GM21576 (cell line): ENCODE results near the gene PEAR1.

Experiments
- ATAC-seq: cut with Tn5 transposase; IDR thresholded peaks from one replicate; pipeline ENCODE4 v1.9.1; 2021; ENCODE audit warnings: mild to moderate bottlenecking, moderate library complexity; ENCODE audit not compliant: unreplicated experiment

The PEAR1 gene

GRCh38 chr1:156899956-156900718, 6.6 kb downstream of the PEAR1 start:
- no peak for ATAC-seq

GRCh38 chr1:156900896-156901589, 7.5 kb downstream of the PEAR1 start:
- ATAC-seq = no peak

- no peak for ATAC-seq
These were observed 8.0 kb downstream of the PEAR1 start for GRCh38 chr1:156901590-156901900.

DNA sequence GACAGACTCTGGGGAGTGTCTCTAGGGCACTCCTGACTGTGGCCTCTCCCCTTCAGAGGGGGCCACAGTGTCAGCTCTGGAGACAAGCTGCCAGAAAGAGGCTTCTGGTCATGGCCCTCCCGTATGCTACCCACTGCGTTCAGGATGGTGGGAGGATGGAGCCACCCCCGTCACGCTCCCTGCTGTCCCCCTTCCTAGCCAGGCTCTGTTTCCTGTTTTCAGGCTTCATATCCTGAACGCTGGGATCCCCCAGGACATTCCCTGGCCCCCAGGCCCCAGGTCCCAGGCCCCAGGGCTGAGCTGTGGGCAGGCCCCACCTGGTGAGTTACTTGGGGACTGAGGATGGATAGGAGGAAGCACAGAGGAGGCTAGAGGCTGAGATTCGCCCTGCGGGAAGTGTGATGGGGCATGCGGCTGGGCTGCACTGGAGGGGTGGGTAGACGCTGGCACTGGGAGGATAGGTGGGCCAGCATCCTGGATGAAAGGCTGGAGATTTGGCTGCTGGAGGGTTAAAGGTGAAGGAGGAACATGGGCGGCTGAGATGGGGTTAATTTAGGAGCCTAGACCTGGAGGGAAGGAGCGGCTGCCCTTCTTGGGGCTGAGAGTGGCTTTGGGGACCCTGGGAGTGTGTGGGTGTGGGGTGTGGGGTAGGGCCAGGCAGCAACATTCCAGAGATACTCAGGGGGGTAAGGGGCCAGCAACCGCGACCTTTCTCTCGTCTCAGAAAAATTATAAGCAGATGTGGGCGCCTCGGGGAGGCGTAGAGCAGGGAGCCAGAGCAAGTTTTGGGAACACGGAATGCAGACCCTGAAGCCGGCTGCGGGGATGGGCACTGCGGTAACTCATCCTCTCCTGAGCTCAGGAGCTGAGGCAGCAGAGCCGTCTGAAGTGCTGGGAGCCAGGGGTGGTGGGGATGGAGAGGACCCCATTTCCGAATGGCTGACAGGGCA, 8.7 kb downstream of the PEAR1 start:
- ATAC-seq = no peak

DNA sequence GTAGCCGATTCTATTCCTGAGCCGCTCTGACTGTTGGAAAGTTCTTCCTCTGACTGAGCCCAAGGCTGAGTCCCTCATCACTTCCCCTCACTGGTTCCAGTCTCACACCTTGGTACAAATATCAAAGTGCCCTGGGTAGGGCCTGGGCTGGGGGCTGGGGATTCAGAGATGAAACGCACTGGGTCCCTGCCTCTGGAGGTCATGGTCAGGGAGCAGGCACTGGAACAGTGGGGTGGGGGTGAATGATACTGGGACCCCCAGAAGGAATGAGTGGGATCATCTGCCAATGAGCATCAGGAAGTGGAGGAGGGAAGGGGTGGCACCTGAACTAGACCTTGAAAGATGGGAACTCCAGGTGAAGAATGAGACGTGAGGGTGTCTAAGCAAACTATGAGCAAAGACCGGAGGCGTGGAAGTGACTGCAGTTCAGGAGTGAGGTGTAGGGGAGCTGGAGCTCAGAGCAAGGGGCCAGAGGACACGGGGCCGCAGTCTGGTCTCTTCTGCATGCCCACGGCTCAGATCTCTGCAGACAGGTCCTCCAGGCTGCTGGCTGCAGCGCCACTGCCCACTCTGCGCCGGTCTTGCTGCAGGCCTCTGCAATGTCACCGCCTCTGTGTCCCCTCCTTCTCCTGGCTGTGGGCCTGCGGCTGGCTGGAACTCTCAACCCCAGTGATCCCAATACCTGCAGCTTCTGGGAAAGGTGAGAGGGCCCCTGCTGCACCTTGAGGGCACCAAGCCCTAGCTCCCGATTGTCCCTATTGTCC, 10.0 kb downstream of the PEAR1 start:
- ATAC-seq = no peak

DNA sequence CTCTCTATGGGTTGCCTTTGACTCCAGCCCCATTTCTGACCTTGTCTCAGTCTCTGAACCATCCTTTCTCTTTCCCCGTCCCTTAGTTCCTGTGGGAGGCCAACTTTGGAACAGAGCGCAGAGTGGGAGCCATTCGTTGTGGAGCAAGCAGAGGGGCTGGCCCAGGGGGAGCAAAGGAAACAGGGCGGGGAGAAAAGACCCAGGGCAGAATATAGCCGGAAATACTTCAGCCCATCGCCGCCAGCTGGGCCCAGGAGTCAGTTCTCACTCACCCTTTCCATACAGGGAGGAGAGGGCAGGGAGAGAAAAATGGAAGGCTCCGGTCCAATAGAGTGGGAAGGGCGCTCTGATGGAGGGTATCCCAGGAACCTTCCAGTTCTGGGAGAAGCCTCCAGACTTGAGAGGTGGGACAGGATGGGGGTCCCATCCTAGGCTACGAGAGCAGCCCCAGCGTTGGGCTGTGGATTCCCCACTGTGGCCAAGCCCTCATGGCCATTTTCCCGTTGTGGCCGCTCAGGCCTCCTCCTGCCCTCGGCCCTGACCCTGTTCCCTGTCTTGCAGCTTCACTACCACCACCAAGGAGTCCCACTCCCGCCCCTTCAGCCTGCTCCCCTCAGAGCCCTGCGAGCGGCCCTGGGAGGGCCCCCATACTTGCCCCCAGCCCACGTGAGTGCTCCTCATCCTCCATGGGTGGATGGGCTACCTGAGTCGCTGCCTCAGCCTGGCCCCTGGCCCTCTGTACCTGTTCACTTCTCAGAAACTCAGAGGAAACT, 10.9 kb downstream of the PEAR1 start:
- no peak for ATAC-seq

GRCh38 chr1:156905176-156905575, 11.7 kb downstream of the PEAR1 start:
- ATAC-seq = no peak

DNA sequence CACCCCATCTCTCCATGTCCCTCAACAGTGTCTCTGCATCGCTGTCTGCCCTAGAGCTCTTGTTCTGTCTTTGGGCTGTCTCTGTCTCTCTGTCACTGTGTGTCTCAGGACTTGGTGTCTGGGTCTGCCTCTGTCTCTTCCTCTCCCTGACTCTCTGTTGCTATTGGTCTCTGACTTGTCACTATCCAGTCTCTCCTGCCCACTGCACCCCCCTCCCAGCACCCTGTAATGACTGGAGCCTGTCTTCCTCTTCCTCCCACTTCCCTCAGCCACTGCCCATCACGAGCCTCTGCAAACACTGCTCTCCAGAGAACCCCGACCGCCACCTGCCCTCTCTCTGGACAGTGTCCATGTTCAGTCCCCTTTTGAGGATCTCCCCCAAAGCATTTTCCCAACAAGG, 12.1 kb downstream of the PEAR1 start:
- no peak for ATAC-seq

DNA sequence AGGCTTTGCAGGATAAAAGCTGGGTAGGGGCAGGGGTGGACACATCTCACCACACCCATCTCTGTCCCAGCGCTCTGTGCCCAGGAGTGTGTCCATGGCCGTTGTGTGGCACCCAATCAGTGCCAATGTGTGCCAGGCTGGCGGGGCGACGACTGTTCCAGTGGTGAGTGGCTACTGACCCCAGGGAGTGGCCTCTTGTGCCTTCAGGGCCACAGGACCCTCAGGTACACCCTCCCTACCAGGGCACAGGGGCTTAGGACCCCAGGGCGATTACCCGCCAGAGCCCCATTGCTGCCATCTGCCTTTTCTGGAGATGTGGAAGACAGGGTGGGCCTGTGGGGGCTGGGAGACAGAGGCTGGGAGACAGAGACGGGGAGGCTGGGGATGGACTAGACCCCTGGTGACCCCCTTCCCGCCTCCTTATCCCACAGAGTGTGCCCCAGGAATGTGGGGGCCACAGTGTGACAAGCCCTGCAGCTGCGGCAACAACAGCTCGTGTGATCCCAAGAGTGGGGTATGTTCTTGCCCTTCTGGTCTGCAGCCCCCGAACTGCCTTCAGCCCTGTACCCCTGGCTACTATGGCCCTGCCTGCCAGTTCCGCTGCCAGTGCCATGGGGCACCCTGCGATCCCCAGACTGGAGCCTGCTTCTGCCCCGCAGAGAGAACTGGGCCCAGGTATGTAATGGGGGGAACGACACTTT, 12.8 kb downstream of the PEAR1 start:
- ATAC-seq = no peak

DNA sequence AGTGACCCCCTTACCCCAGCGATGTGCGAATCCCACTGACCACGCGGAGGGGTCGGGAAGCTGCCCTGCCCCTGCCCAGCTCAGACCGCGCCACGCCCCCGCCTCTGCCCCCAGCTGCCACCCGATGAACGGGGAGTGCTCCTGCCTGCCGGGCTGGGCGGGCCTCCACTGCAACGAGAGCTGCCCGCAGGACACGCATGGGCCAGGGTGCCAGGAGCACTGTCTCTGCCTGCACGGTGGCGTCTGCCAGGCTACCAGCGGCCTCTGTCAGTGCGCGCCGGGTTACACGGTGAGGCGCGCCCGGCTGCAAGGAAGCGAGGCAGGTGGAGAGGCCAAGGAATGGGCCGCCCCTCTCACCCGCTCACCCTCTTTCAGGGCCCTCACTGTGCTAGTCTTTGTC, 15.0 kb downstream of the PEAR1 start:
- ATAC-seq = no peak

GRCh38 chr1:156908955-156909354, 15.4 kb downstream of the PEAR1 start:
- no peak for ATAC-seq

GRCh38 chr1:156909671-156910070, 16.2 kb downstream of the PEAR1 start:
- no peak for ATAC-seq

DNA sequence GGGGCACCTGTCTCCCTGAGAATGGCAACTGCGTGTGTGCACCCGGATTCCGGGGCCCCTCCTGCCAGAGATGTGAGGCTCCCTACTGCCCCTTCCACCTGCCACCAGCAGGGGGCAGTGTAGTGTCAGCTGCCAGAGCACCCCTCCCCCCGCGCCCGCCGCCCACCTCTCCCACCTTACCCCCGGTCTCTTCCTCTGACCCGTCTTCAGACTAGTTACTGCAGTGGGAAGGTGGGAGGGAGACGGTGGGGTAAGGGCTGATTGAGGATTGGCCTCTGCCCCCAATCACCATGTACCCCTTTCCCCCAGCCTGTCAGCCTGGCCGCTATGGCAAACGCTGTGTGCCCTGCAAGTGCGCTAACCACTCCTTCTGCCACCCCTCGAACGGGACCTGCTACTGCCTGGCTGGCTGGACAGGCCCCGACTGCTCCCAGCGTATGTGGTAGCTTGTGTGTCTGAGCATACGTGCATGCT, 16.8 kb downstream of the PEAR1 start:
- ATAC-seq = no peak

GRCh38 chr1:156911577-156912298, 18.2 kb downstream of the PEAR1 start:
- ATAC-seq = no peak

GRCh38 chr1:156912310-156912709, 18.8 kb downstream of the PEAR1 start:
- ATAC-seq = no peak

DNA sequence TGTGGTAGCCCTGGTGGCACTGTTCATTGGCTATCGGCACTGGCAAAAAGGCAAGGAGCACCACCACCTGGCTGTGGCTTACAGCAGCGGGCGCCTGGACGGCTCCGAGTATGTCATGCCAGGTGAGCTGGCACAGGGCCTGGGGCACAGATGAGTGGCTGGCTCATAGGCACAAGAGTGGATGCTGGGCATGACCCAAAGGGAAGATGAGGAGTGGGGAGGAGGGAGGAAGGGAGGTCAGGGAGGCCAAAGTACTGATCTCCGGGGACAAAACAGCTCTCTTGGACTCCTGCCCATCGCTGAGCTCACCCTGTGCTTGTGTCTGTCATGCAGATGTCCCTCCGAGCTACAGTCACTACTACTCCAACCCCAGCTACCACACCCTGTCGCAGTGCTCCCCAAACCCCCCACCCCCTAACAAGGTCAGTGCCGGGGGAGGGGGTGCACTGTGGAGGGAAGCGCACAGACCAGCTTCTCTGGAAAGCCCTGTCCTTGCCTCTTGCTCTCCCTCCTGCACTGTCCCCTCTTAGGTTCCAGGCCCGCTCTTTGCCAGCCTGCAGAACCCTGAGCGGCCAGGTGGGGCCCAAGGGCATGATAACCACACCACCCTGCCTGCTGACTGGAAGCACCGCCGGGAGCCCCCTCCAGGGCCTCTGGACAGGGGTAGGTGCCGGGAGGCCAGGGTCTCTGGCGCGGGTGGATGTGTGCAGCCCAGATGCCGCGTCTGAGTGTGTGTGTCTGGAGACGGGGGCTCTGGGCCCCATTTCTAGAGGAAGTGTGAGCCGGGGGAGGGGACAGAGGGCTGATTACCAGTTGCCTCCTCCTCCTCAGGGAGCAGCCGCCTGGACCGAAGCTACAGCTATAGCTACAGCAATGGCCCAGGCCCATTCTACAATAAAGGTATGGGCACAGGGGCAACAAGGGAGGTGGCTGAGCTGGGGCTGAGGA, 19.6 kb downstream of the PEAR1 start:
- no peak for ATAC-seq

- no peak for ATAC-seq
These were observed 20.4 kb downstream of the PEAR1 start for GRCh38 chr1:156913809-156914387.
